DMS53 treated with DMSO at 0.1 percent for 48 hours (cell line): ENCODE results near the gene P2RX5.

Experiments
- DNase-seq: peaks from one replicate; lab custom pipeline; 2025; ENCODE audit not compliant: unreplicated experiment; lab: John Stamatoyannopoulos, UW

P2RX5 gene

DNA sequence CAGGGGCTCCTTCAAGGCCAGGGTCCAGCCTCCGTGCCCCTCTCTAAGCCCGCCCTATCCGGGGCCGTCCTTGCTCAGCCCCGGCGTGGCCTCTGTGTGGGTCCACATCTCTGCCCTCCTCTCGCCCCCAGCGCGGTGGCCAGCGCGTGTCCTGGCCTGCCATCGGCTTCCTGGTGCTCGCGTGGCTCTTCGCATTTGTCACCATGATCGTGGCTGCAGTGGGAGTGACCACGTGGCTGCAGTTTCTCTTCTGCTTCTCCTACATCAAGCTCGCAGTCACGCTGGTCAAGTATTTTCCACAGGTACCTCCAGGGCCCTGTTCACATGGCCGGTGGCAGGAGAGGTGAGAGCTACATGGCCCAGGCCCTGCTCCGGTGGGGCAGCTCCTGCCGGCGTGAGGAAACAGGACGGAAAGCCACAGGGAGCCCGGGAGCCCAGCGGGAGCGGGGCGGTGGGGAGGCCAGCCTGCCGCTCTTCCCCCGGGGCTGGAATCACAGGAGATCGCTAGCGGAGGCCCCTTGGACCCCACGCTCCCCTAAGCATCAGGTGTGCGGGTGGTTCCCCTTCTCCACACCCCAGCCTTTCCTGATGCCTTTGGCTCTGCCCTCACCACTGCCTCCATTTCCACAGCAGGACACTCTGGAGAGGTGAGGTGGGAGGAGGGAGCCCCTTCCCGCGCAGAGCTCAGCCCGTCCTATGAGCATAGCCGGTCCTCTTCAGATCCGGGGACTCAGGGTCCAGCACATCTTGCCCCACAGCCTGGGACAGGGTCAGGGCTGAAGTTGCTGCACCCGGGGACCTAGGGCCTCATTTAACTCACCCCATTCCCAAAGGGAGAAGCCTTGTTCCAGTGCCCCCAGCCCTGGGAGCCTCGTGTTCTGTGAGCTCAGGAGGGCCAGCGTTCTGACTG is 37.8 kb downstream of the P2RX5 start:
- no peak for DNase-seq

DNA sequence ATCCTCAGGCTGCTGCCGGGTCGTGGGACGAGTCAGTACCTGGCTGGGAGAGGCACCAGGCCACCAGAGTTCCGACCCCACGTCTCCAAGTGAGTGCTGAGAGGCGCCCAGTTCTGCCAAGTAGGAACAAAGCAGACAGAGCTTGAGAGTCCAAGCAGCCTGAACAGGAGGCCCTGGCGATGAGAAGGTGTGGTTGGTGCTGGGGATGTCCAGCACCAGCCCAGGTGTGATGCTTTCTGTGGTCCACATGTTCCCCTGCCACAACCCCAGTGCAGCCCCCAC is 38.4 kb downstream of the P2RX5 start:
- no peak for DNase-seq

DNA sequence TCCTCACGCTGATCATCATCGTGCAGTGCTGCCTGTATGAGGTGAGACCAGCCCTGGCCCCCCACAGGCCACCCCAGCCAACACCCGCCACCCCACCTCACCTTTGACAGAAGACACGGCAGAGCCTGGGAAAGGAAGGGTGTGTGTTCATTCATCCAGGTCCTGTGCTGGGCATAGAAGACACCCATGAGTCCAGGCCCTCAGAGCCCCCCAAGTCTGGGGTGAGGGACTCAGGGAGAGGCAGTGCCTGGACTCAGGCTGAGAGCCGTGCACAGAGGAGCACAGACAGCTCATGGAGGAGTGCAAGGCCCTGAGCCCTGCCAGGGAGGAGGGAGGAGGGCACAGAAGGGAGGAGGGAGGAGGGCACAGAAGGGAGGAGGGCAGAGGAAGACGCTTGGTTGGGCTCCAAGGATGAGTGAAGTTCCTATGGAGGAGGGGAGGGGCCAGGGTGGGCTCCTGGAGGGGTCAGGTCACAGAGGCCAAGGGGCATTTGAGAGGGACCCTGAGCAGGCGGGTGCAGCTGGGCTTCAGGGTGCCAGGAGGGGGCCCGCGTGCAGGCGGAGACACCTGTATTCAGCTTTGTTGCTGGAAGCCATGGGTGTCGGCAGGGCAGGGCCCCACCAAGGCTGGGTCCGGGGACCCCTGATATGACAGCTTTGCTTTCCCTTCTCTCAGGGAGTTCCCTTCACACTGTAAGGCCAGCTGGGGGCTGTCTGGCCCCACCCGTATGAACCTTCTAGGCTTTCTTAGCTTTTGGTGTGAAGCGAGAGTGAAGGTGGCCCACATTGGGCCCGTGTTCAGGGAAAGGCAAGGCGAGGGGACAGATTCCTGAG is 39.0 kb downstream of the P2RX5 start:
- no peak for DNase-seq

DNA sequence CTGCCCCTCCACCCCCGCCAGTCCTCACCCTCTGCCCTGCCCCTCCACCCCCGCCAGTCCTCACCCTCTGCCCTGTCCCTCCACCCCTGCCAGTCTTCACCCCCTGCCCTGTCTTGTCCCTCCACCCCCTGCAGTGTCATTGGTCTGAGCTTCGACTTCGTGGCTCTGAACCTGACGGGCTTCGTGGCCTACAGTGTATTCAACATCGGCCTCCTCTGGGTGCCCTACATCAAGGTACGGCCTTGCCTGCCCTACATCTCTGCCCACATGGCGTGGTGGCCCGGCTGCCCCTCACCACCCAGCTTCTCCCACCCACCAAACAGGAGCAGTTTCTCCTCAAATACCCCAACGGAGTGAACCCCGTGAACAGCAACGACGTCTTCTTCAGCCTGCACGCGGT is 39.6 kb downstream of the P2RX5 start:
- DNase-seq: no peak

DNA sequence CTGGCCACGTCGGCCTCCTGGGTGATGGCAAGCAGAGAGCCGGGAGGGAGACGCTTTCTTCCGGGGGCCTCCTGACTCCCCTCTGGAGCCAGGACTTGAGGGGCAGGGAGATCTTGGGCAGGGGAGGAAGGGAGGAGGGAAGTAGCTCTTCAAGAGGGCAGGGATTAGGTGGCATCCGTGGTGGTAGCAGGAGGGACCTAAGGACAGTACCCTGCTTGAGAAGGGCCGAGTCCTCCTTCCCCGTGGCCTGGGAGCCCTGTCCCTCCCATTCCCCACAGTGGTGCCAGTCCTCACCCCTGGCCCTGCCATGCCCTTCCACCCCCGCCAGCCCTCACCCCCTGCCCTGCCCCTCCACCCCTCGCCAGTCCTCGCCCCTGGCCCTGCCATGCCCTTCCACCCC is 40.2 kb downstream of the P2RX5 start:
- no peak for DNase-seq

DNA sequence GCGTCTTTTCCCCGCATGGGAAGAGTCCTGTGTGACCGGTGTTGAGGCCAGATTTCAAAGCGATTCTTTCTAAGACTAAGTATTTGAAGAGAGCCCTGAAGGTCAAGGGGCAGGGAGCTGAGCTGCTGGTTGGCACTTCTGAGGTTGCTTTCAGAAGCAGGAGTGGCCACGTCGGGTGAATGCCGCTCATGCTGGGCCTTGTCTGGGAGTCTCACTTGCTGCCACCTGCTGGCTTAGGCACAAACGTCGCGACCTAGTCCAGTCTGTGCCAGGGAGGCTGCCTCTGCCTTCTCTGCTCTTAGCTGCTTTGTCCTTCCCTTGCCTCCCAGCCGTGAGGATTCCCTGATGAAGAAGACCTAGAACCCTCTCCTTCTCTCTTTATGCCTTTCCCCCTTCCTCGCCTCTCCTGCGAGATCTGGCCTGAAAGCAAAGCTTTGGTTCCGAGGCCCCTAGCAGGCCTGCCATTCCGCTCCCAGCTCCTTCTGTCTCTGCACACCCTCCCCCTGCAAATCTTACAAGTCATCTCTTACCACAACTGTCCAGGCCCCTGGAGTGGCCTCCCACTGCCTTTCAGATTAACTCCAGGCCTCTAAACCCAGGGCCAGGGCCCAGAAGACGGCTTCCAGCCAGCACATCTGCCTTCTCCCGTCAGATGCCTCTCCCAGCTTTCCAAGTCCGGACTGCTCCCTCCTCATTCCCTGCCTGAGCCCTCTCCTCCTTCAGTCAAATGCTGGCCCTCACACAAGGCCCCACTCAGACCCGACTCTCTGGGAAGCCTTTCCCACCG is 48.0 kb downstream of the P2RX5 start:
- DNase-seq: peak; percentile 20

DNA sequence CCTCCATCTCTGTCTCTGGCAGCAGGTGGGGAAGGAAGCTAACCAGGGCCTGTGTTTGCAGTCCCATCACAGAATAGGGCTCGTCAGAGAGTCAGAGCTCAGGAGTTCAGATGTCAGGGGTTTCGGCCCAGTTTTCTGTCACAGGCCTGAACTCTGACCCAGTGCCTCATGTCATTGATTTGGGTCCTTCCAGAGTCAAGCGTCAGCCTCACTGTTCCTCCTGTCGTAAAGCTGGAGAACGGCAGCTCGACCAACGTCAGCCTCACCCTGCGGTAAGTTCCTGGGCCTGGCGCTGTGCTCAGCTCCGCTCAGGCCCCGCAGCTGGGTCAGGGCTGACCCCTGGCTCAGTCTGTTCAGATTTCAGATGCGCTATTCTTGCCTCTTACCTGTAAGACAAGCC is 48.7 kb downstream of the P2RX5 start:
- no peak for DNase-seq

DNA sequence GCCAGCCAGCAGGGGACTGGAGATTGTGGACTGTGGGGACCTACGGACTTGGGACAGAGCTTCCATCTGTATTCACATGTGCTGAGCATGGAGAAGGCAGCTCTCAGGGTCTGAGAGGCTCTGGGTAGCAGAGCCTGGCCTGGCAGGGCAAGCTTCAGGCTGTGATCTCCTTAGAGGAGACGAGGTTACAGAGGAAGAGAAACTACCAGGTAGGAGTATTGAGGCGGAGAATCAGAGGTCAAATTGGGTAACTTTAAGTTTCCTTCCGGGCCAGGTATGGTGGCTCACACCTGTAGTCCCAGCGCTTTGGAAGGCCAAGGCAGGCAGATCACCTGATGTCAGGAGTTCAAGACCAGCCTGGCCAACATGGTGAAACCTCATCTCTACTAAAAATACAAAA is 50.6 kb downstream of the P2RX5 start:
- no peak for DNase-seq

DNA sequence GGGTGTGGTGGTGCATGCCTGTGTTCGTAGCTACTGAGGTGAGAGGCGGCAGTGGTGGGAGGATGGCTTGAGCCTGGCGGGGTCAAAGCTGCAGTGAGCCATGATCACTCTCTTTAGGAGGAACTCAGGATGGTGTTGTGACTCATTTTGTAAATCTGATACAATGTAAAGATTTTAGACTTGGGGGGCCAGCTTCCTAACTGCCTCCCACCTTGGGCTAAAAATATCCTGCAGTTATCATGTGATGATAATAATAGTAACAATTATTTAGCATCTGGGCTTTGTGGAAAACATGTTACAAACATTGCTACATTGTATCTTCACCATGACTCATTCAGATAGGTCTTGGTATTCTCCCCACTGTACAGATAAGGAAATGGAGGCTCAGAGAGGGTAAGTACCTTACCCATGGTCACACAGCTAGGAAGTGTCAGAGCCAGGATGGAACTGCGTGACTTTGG is 52.0 kb downstream of the P2RX5 start:
- no peak for DNase-seq

DNA sequence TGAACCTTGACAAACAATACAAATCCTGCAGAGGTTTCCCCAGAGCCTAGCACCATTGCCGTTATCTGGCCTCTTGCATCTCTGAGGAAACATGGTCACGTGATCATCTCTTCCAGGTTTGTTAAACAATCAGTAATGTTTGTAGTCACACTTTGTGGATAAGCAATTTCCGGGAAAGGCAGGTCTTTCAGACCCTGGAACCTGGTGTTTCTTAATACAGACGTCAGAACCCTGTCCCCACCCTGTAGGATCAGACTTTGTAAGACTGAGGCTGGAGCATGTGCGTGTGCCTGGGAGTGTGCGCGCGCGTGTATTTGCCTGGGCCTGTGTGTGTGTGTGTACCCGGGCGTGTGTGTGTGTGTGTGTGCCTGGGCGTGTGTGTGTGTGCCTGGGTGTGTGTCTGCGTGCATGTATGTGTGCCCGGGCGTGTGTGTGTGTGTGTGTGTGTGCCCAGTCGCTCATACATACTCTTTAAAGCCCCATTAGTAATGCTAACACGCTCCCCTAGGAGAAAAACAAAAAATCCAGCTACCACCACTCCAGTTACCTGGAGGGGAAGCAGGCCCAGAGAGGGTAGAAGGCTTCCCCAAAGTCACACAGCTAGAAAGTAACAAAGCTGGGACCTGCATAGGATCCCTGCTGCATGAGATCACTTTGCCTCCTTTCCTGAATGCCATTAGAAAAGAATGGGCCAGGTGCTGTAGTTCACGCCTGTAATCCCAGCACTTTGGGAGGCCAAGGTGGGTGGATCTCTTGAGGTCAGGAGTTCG is 54.1 kb downstream of the P2RX5 start:
- no peak for DNase-seq

DNA sequence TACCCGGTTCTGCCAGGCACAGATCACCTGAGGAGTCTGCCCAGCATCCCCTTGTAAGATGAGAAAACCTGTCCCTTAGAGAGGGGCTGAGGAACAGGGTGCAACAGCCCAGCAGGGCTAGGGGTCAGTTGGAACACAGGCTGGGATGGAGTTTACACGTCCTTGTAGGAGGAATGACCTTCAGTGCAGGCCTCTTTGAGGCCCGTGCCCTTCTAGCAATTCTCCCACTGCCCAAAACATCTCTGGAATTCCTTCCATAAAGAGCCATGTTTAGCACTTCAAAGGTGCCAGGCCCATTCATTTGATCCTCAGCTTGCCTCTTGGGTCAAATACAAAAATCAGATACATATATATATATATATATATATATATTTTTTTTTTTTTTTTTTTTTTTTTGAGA is 54.9 kb downstream of the P2RX5 start:
- DNase-seq: no peak

DNA sequence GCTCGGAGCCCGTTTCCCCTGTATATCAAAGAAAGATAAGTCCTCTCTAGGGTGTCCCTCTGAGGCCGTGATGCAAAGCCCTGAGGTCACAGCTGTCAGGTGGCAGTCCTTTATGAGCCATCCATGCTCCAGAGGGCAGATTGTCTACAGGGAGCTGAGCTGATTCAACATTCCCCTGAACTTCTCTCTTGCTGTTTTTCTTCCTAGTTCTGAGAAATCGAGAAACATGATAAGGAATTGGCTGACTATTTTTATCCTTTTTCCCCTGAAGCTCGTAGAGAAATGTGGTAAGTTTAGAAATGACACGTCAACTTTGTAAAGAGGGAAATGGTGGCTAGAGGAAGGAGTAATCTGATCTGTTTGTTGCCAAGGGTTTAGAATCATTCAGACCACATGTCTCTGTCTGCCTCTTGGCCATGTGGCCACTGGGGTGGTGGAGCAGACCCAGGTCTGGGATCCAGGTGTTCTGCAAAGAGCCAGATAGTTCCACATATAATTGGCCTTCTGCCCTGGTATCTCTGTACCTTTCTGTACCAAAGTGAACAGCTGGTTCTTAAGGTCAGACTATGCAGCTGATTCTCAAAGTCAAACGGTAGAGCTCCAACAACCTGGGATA is 55.9 kb downstream of the P2RX5 start:
- no peak for DNase-seq

DNA sequence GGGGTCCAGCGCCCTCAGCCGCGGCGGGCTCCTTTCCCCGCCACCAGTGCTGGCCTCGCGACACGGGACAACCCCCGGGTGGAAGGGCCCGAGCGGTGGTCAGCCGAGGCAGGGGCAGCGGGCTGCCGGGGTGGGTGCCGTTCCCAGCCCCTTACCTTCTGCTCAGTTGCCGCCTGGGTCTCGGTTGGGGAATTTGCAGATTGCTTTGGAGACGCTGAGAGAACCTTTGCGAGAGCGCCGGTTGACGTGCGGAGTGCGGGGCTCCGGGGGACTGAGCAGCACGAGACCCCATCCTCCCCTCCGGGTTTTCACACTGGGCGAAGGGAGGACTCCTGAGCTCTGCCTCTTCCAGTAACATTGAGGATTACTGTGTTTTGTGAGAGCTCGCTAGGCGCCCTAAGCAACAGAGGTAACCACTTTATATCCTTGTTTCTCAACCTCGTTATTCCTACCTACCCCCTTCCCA is 59.0 kb downstream of the P2RX5 start:
- DNase-seq: no peak

DNA sequence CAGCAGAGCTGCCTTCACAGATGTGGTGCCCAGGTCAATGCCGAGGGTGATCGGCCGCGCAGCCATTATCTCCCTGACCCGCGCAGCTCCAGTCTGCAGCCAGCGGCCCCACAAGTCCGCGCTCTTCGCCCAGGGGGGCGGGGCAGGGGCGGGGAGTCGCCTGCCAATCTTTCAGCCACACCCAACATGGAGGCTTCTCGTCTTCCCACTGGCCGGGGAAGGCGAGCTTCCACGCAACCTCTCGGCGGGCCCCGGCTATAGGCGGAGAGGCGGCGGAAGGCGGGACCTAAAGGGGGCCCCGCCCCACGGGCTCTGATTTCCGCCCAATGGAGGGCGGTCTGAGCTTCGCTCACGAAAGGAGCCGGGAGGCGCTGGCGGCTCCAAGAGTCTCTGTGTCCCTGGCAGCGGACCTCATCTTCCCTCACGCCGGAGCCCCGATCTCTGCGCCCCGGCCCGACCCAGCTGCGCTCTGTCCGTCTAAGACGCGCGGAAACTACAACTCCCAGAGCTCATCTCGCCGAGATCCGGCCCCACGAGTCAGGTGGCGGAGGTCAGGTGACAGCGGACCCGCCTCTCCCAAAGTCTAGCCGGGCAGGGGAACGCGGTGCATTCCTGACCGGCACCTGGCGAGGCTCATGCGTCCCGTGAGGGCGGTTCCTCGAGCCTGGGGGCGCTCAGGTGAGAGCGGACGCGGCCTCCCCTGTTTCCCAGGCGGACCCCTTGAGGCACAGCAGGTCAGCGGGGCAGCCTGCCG is 59.6 kb downstream of the P2RX5 start, which contains the start of the genes CTNS and SHPK:
CTNS (plus strand) TSS at position 607 of the 754 bp plus-strand sequence. CDS start 3,447 bp downstream, outside the sequence.
SHPK (minus strand) TSS at position 97 of the 754 bp plus-strand sequence; CDS start at position 66, 31 bp downstream.
- peak; percentile 86 for DNase-seq

DNA sequence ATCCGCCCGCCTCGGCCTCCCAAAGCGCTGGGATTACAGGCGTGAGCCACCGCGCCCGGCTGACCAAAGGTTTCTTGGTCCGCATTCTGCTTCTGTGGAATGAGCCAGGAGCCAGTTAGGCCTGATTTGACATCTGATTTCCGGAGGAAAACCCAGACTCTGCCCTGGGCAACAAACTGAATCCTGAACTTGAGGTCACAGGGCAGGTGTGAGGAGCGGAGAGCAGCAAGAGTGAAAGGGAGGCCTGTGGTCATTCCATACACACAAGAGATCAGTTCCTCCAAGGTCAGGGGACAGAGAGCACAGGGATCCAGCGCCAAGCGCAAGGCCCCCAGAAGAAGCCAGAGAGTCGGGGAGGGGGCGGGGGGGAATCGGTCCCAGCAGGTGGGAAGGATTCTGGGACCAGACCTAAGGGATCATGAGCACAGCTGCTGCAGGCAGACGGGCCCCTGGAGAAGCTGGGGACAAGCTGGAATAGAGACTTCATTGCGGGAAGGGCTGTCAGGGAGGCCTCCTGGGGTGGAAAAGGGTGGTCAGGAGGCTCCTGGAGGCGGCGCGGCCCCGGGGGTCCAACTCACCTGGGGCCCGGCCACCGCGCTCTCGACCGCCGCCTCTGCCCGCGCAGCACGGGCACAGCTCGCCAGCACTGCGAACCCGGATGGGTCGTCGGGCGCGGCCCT is 60.3 kb downstream of the P2RX5 start:
- DNase-seq: no peak

DNA sequence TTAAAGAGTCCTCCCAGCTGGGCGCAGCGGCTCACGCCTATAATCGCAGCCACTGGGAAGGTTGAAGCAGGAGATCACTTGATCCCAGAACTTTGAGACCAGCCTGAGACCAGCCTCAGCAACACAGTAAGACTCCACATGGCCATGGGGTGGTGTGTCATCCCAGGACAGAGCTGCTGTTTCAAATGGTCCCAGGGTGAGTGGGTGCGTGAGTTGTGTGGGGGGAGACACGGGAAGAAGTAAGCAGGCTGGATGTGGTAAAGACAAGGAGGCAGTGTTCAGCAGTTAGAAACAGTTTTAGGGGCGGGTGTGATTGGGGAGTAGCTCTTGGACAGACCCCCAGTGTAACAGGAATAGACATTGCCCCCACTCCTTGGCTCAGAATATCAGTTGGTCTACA is 63.7 kb downstream of the P2RX5 start:
- no peak for DNase-seq

DNA sequence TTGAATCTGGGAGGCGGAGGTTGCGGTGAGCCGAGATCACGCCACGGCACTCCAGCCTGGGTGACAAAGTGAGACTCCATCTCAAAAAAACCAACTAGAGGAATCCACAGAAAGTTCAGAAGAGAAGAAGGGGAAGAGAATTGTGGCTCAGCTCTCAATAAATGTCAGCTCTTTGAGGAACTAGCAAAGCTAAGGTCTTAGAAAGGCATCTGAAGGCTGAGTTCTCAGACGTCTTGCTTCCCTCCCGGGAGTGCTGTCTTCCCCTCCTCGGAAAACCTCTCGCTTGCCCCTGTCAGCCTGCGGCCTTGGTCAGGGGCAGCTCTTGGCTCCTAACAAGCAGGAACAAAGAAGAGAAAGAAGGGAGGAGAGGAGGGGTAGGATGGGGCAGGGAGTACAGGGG is 65.2 kb downstream of the P2RX5 start:
- DNase-seq: no peak

DNA sequence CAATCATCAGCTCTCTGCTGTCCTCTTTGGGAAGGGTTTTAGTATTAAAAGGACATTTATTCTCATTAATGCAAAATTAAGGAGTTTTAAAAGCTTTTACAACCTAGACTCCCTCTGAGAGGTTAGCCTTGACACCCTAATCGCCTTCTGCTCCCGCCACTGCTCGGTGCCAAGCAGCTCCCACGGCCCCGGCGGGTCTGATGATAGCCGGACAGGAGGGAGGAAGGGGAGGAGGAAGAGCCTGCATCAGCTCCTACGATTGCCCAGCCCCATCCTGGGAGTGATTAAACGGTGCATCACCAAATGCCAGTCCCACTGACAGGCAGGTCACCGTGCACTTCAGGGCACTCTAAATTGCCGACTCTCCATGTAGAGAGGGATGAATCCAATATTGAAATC is 68.2 kb downstream of the P2RX5 start:
- DNase-seq: no peak
